CD4-positive, alpha-beta memory T cell (primary cell): ENCODE results near the gene AXDND1. TPM values are rescaled to one million over a fixed set of nuclear protein-coding genes. Genes with fewer than 3 reads are reported as not detected.
"Not testable (repeated sequence)": the region's sequence is repeated elsewhere in the genome, so short reads cannot be mapped to it uniquely, and the experiment has no call there.

Experiments
- CTCF ChIA-PET: fragments of 350-600 bp; sonication (Branson Sonifier 250); formaldehyde crosslinking; loops from one replicate; lab custom pipeline; 2021; ENCODE audit warnings: inconsistent platforms; ENCODE audit not compliant: partially characterized antibody; lab: Charles Lee
- POLR2A ChIA-PET: fragments of 350-600 bp; sonication (Branson Sonifier 250); formaldehyde crosslinking; loops from one replicate; lab custom pipeline; 2021; ENCODE audit not compliant: partially characterized antibody; lab: Charles Lee
- DNase-seq, 5 donors: peaks; one replicate each; pipeline versions ENCODE4 v3.0.0 to v3.0.0-alpha.2; 2020 to 2022; ENCODE audit warnings: mixed read lengths in 1 of 5
- H3K27ac ChIP-seq: one replicate; pipeline ENCODE4 v1.7.0; 2013; ENCODE audit warnings: low read depth, low read length
- H3K27me3 ChIP-seq: 2 replicates; pipeline ENCODE4 v1.7.0; 2013; ENCODE audit warnings: mild to moderate bottlenecking, low read length, moderate library complexity; ENCODE audit not compliant: insufficient read depth
- H3K36me3 ChIP-seq: 2 replicates; pipeline ENCODE4 v1.7.0; 2013; ENCODE audit warnings: mild to moderate bottlenecking, low read length, moderate library complexity; ENCODE audit not compliant: insufficient read depth
- H3K4me1 ChIP-seq: 2 replicates; pipeline ENCODE4 v1.7.0; 2013; ENCODE audit warnings: mild to moderate bottlenecking, low read length, moderate library complexity; ENCODE audit not compliant: insufficient read depth
- H3K4me3 ChIP-seq, 2 donors: one replicate each; pipeline ENCODE4 v1.7.0; 2013; ENCODE audit warnings: low read length in 2 of 2, mild to moderate bottlenecking in 1 of 2
- H3K9me3 ChIP-seq, 2 donors: one replicate each; pipeline ENCODE4 v1.7.0; 2013; ENCODE audit warnings: low read length in 2 of 2, control low read depth in 1 of 2; ENCODE audit not compliant: control insufficient read depth in 1 of 2
- H3K27ac Mint-ChIP-seq, 7 donors: one replicate each; pipeline ENCODE4 v1.8.0; 2020 to 2021; ENCODE audit warnings: mixed read lengths in 7 of 7, mild to moderate bottlenecking in 6 of 7, inconsistent platforms in 3 of 7, moderate library complexity in 3 of 7
- H3K27me3 Mint-ChIP-seq, 2 donors: one replicate each; pipeline ENCODE4 v1.8.0; 2020 to 2021; ENCODE audit warnings: mixed read lengths in 2 of 2
- H3K36me3 Mint-ChIP-seq, 2 donors: one replicate each; pipeline ENCODE4 v1.8.0; 2020 to 2021; ENCODE audit warnings: mixed read lengths in 2 of 2, inconsistent platforms in 1 of 2, mild to moderate bottlenecking in 1 of 2
- H3K4me1 Mint-ChIP-seq, 4 donors: one replicate each; pipeline ENCODE4 v1.8.0; 2020 to 2021; ENCODE audit warnings: mixed read lengths in 4 of 4, mild to moderate bottlenecking in 1 of 4
- H3K4me3 Mint-ChIP-seq, 8 donors: one replicate each; pipeline ENCODE4 v1.8.0; 2020 to 2021; ENCODE audit warnings: mixed read lengths in 8 of 8, mild to moderate bottlenecking in 7 of 8, moderate library complexity in 6 of 8, inconsistent platforms in 3 of 8
- H3K9me3 Mint-ChIP-seq, 8 donors: one replicate each; pipeline ENCODE4 v1.8.0; 2020 to 2021; ENCODE audit warnings: mixed read lengths in 8 of 8, mild to moderate bottlenecking in 5 of 8, inconsistent platforms in 3 of 8, moderate library complexity in 1 of 8
- intact Hi-C: fragments of 100-400 bp; cut with micrococcal nuclease; formaldehyde crosslinking; loops from one replicate; pipeline ENCODE4 v1.15.1; 2023
- polyA plus RNA-seq, 2 donors: library from polyadenylated mRNA; unstranded; fragments of 300-500 nt; fragmentation: Illumina TruSeq; gene quantifications; one replicate each; pipeline ENCODE4 v1.2.3, GENCODE V29; 2021
- total RNA-seq, 2 experiments: library from RNA; stranded (reverse); gene quantifications; one replicate each; pipeline ENCODE4 v1.2.3, GENCODE V29; 2021

AXDND1 gene
- total and polyA plus RNA-seq, 4 experiments from 2014 or later = 0.44 to 1.3 TPM; not detected in 2

- peaks cover 0 to 2% (median 0%) of the 10 kb centered on the region in 8 donors for H3K9me3 Mint-ChIP-seq
- no peaks in the 10 kb centered on the region for H3K4me1 ChIP-seq
- H3K4me1 Mint-ChIP-seq = no peaks in the 10 kb centered on the region
- H3K4me3 ChIP-seq = no peak overlapping the region
- no peak for DNase-seq
- H3K4me3 Mint-ChIP-seq = no peak overlapping the region
- H3K36me3 Mint-ChIP-seq = no peaks in the 10 kb centered on the region
- no peaks in the 10 kb centered on the region for H3K9me3 ChIP-seq
- H3K27me3 Mint-ChIP-seq = peaks cover 0 to 3% of the 10 kb centered on the region in 2 donors
- POLR2A ChIA-PET = no interaction called here
- intact Hi-C loops = no loop called here
- H3K36me3 ChIP-seq = no peaks in the 10 kb centered on the region
- H3K27ac Mint-ChIP-seq = no peak overlapping the region
- no peaks in the 10 kb centered on the region for H3K27me3 ChIP-seq
- no peak overlapping the region for H3K27ac ChIP-seq
- CTCF ChIA-PET = no interaction called here
These were observed 140.4 kb downstream of the AXDND1 start for GRCh38 chr1:179506199-179506598.

- H3K4me3 ChIP-seq = no peak overlapping the region
- intact Hi-C loops = no loop called here
- DNase-seq = no peak
- H3K4me1 ChIP-seq = no peaks in the 10 kb centered on the region
- POLR2A ChIA-PET = no interaction called here
- Mint-ChIP-seq H3K4me3 (no peak overlapping the region), H3K27me3 (peaks cover 0 to 3% of the 10 kb centered on the region in 2 donors), H3K4me1 (no peaks in the 10 kb centered on the region), H3K36me3 (no peaks in the 10 kb centered on the region), H3K9me3 (peaks cover 0 to 4% (median 0%) of the 10 kb centered on the region in 8 donors), H3K27ac (no peak overlapping the region)
- H3K9me3 ChIP-seq = no peaks in the 10 kb centered on the region
- H3K36me3 ChIP-seq = no peaks in the 10 kb centered on the region
- H3K27ac ChIP-seq = no peak overlapping the region
- H3K27me3 ChIP-seq = no peaks in the 10 kb centered on the region
- CTCF ChIA-PET = no interaction called here
These were observed 143.6 kb downstream of the AXDND1 start for GRCh38 chr1:179509384-179509783.

DNA sequence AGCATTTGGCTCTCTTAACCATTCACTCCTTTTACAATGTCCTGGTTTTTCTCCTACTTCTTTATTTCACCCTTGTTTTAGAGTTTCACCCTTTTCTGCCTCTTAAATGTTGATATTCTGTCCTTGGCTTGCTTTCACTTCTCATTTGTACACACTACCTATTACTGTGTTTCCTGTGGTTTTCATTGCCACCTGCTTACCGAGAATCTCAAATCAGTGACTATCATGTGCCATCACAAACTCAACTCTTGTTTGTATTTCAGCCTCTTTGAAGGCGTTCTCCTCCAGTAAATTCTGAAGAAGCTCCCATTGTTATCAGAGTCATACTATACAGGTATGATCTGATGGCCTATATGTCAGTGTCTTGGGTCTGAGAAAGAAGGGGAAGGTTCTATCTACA lies 144.3 kb downstream of the AXDND1 start:
- no peaks in the 10 kb centered on the region for H3K36me3 Mint-ChIP-seq
- intact Hi-C loops = no loop called here
- ChIA-PET CTCF (no interaction called here), POLR2A (no interaction called here)
- H3K4me3 Mint-ChIP-seq = no peak overlapping the region
- no peak overlapping the region for H3K27ac Mint-ChIP-seq
- H3K9me3 Mint-ChIP-seq = peaks cover 0 to 4% (median 0%) of the 10 kb centered on the region in 8 donors
- Histone ChIP-seq H3K27ac (no peak overlapping the region), H3K4me1 (no peaks in the 10 kb centered on the region), H3K4me3 (no peak overlapping the region), H3K27me3 (no peaks in the 10 kb centered on the region), H3K9me3 (no peaks in the 10 kb centered on the region), H3K36me3 (no peaks in the 10 kb centered on the region)
- DNase-seq = no peak
- H3K4me1 Mint-ChIP-seq = no peaks in the 10 kb centered on the region
- H3K27me3 Mint-ChIP-seq = peaks cover 0 to 3% of the 10 kb centered on the region in 2 donors

DNA sequence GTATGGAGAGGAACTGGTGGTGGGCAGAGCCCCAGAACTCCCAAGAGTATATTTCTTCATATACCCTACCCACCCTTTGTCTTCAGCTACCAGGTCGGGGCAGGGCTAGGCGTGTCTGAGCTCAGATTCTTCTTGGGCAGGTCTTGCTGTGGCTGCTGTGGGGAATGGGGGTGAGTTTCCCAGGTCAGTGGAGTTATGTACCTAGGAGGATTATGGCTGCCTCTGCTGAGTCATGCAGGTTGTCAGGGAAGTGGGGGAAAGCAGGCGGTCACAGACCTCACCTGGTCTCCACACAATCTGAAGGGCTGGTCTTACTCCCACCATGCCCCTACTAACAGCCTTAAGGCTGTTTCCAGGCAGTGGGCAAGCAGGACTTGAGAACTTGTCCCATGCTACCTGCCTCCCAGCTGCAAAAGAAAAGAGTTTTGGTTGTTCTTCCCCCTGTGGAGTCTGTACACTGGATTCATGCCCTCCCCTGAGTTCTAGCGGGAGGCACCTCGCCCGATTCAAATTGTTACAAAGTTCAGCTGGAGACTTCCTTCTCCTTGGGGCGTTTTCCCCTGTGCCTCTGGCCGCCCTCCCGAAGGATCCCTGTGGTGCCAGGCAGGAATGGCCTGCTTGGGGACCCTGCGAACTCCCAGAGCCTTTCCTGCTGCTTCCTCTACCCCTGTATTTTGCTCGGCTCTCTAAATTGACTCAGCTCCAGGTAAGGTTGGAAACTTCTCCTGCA lies 151.4 kb downstream of the AXDND1 start:
- Histone ChIP-seq H3K27ac (no peak overlapping the region), H3K4me3 (no peak overlapping the region), H3K4me1 (no peaks in the 10 kb centered on the region), H3K36me3 (no peaks in the 10 kb centered on the region), H3K27me3 (no peaks in the 10 kb centered on the region), H3K9me3 (no peaks in the 10 kb centered on the region)
- POLR2A ChIA-PET = no interaction called here
- DNase-seq = no peak
- intact Hi-C loops = no loop called here
- CTCF ChIA-PET = no interaction called here
- Mint-ChIP-seq H3K4me3 (no peak overlapping the region), H3K27ac (no peak overlapping the region), H3K9me3 (peaks cover 0 to 9% (median 5%) of the 10 kb centered on the region in 8 donors), H3K36me3 (no peaks in the 10 kb centered on the region), H3K4me1 (no peaks in the 10 kb centered on the region), H3K27me3 (peaks cover 2 to 7% of the 10 kb centered on the region in 2 donors)

- DNase-seq, intact Hi-C loops, POLR2A ChIA-PET: not testable (repeated sequence)
These were observed 152.8 kb downstream of the AXDND1 start for GRCh38 chr1:179518544-179518943.

DNA sequence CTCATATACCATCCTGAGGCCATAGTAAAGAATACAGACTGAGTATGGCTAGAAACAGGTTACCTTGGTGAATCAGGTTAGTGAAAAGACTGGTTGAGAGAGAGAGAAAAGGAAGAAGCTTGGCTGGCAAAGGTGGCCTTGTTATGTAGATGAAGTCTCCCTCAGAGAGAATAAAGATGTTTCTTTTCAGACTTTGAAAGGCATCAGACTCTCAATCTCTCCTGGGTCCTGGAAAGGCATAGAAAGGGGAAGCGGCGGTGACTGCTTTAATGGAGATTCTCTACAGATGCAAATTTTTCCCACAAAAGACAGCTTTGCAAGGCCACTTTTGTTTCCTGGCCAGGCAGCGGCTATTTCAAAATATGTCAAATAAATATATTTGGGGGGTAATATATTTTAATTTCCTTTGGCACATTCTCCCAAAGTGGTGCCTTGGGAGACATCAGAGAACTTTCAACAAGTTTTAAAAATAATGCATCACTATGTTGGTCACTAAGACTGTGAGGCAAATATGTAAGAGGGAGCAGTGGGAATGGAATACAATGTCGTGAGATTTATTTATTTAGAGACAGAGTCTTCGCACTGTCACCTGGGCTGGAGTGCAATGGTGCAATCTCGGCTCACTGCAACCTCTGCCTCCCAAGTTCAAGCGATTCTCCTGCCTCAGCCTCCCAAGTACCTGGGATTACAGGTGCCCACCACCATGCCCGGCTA lies 163.9 kb downstream of the AXDND1 start:
- no peak for DNase-seq
- ChIA-PET POLR2A (no interaction called here), CTCF (interaction anchor here (1.2 kb wide), 1 partner anchor 17 kb away, joined by 3 read pairs; no protein-coding TSS in a partner anchor)
- peaks cover 0 to 3% (median 2%) of the 10 kb centered on the region in 8 donors for H3K9me3 Mint-ChIP-seq
- intact Hi-C loops = no loop called here
- Histone ChIP-seq H3K36me3 (no peaks in the 10 kb centered on the region), H3K4me3 (no peak overlapping the region), H3K4me1 (no peaks in the 10 kb centered on the region), H3K27ac (no peak overlapping the region), H3K9me3 (no peaks in the 10 kb centered on the region), H3K27me3 (no peaks in the 10 kb centered on the region)
- no peaks in the 10 kb centered on the region for H3K36me3 Mint-ChIP-seq
- no peaks in the 10 kb centered on the region for H3K4me1 Mint-ChIP-seq
- H3K27ac Mint-ChIP-seq = no peak overlapping the region
- H3K27me3 Mint-ChIP-seq = peaks cover 3 to 14% of the 10 kb centered on the region in 2 donors
- H3K4me3 Mint-ChIP-seq = no peak overlapping the region

More at GRCh38 chr1:179518544-179518943, 152.8 kb downstream of the AXDND1 start:
- H3K27ac ChIP-seq, H3K36me3 ChIP-seq, CTCF ChIA-PET, H3K27me3 ChIP-seq, H3K4me1 Mint-ChIP-seq, H3K27me3 Mint-ChIP-seq, H3K9me3 ChIP-seq, H3K27ac Mint-ChIP-seq, H3K9me3 Mint-ChIP-seq, H3K4me3 ChIP-seq, H3K36me3 Mint-ChIP-seq, H3K4me3 Mint-ChIP-seq, H3K4me1 ChIP-seq: not testable (repeated sequence)

- H3K27ac ChIP-seq = no peak overlapping the region
- no peaks in the 10 kb centered on the region for H3K4me1 ChIP-seq
- H3K27me3 ChIP-seq = no peaks in the 10 kb centered on the region
- H3K9me3 ChIP-seq = no peaks in the 10 kb centered on the region
- intact Hi-C loops = no loop called here
- H3K27ac Mint-ChIP-seq = no peak overlapping the region
- no peaks in the 10 kb centered on the region for H3K36me3 ChIP-seq
- H3K9me3 Mint-ChIP-seq = peaks cover 0 to 6% (median 2%) of the 10 kb centered on the region in 8 donors
- ChIA-PET CTCF (interaction anchor here (1.2 kb wide), 1 partner anchor 18 kb away, joined by 3 read pairs; no protein-coding TSS in a partner anchor), POLR2A (no interaction called here)
- H3K27me3 Mint-ChIP-seq = peaks cover 3 to 13% of the 10 kb centered on the region in 2 donors
- H3K4me3 Mint-ChIP-seq = no peak overlapping the region
- no peaks in the 10 kb centered on the region for H3K4me1 Mint-ChIP-seq
- no peaks in the 10 kb centered on the region for H3K36me3 Mint-ChIP-seq
- DNase-seq = no peak
- no peak overlapping the region for H3K4me3 ChIP-seq
These were observed 164.6 kb downstream of the AXDND1 start for GRCh38 chr1:179530352-179530751.
